Measurements from ENCODE around the gene NUF2. TPM values are rescaled to one million over a fixed set of nuclear protein-coding genes. Genes with fewer than 3 reads are reported as not detected.

The NUF2 gene
- total RNA-seq, 1 donor from 2014 or later = 134 TPM

GRCh38 chr1:163382395-163382794 is 60.6 kb downstream of the NUF2 start:
- no peaks in the 10 kb centered on the region for H3F3A ChIP-seq (ENCODE audit: low read depth)
- no peaks in the 10 kb centered on the region for H3K79me2 ChIP-seq (ENCODE audit: low read depth)
- DNase-seq (ENCODE audit: low spot score) = no peak
- Mint-ChIP-seq H3K36me3 (no peaks in the 10 kb centered on the region), H3K4me3 (no peak overlapping the region), H3K27ac (no peak overlapping the region), H3K4me1 (no peaks in the 10 kb centered on the region), H3K9me3 (no peaks in the 10 kb centered on the region), H3K27me3 (ENCODE audit: insufficient read depth, low read depth) (peaks cover 3% of the 10 kb centered on the region)
- no peak overlapping the region for H2AFZ ChIP-seq (replicated peaks)
- no peaks in the 10 kb centered on the region for H3K27me3 ChIP-seq
- H3K36me3 ChIP-seq = no peaks in the 10 kb centered on the region
- H3K9me3 ChIP-seq (ENCODE audit: low read depth) = no peaks in the 10 kb centered on the region
- no peaks in the 10 kb centered on the region for H4K20me1 ChIP-seq (ENCODE audit: low read depth)
- H3K4me1 ChIP-seq = no peaks in the 10 kb centered on the region
- no peak overlapping the region for H3K9ac ChIP-seq
- TF ChIP-seq EZH2 (IDR thresholded peaks at IDR 0.05) (no peak), EZH2phosphoT487 (IDR thresholded peaks at IDR 0.05) (no peak)
- TF ChIP-seq, protein P1, sequence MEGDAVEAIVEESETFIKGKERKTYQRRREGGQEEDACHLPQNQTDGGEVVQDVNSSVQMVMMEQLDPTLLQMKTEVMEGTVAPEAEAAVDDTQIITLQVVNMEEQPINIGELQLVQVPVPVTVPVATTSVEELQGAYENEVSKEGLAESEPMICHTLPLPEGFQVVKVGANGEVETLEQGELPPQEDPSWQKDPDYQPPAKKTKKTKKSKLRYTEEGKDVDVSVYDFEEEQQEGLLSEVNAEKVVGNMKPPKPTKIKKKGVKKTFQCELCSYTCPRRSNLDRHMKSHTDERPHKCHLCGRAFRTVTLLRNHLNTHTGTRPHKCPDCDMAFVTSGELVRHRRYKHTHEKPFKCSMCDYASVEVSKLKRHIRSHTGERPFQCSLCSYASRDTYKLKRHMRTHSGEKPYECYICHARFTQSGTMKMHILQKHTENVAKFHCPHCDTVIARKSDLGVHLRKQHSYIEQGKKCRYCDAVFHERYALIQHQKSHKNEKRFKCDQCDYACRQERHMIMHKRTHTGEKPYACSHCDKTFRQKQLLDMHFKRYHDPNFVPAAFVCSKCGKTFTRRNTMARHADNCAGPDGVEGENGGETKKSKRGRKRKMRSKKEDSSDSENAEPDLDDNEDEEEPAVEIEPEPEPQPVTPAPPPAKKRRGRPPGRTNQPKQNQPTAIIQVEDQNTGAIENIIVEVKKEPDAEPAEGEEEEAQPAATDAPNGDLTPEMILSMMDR (IDR thresholded peaks at IDR 0.05) = no peak
- no peak overlapping the region for H3K27ac ChIP-seq
- H3K4me3 ChIP-seq = no peak overlapping the region
- no peak overlapping the region for H3K4me2 ChIP-seq

DNA sequence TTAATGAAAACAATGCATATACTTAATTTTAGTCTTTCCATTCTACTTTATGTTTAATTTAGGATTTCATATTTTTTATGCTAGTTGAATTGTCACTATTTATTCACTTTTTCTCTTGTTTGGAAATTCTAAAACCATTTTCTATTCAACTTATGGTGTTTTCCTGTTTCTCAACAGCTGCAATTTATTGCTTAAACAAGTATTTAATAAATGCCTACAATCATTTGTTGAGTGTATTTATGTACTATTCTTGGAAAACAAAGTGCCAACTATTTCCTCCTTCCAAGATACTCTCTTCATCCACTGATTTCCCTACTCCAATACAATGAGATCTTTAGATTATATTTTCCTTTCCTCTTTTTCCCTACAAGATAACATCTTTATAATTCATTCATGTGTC is 65.4 kb downstream of the NUF2 start:
- Histone ChIP-seq H3K4me3 (no peak overlapping the region), H3K4me1 (no peaks in the 10 kb centered on the region), H3F3A (ENCODE audit: low read depth) (no peaks in the 10 kb centered on the region), H3K79me2 (ENCODE audit: low read depth) (no peaks in the 10 kb centered on the region), H3K9me3 (ENCODE audit: low read depth) (no peaks in the 10 kb centered on the region), H2AFZ (replicated peaks) (no peak overlapping the region), H3K9ac (no peak overlapping the region), H3K27me3 (no peaks in the 10 kb centered on the region), H4K20me1 (ENCODE audit: low read depth) (no peaks in the 10 kb centered on the region), H3K27ac (no peak overlapping the region), H3K4me2 (no peak overlapping the region), H3K36me3 (no peaks in the 10 kb centered on the region)
- TF ChIP-seq, protein P1 (IDR thresholded peaks at IDR 0.05) = no peak
- TF ChIP-seq EZH2 (IDR thresholded peaks at IDR 0.05) (no peak), EZH2phosphoT487 (IDR thresholded peaks at IDR 0.05) (no peak)
- Mint-ChIP-seq H3K27ac (no peak overlapping the region), H3K36me3 (no peaks in the 10 kb centered on the region), H3K4me1 (no peaks in the 10 kb centered on the region), H3K4me3 (no peak overlapping the region), H3K9me3 (no peaks in the 10 kb centered on the region), H3K27me3 (ENCODE audit: insufficient read depth, low read depth) (no peaks in the 10 kb centered on the region)
- no peak for DNase-seq (ENCODE audit: low spot score)

DNA sequence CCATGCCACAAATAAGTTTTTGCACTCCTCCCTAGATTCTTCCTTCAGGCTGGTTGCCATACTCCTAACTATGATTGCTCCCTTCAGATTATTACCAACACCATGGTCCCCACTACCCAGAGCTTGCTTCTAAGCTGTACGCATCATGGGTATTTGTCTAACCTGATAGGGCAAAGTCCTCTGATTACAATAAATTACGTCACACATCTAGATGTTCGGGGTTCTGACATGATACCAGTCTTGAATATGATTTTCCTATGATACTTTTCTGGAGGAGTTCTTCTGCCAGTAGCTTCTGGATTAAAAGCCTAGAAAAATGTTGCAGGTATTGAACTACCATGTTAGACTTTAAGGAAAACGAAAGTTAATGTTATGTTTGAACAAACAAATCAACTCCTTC is 67.2 kb downstream of the NUF2 start:
- no peaks in the 10 kb centered on the region for H4K20me1 ChIP-seq (ENCODE audit: low read depth)
- no peaks in the 10 kb centered on the region for H3K36me3 ChIP-seq
- H3K27me3 ChIP-seq = no peaks in the 10 kb centered on the region
- H3K27ac ChIP-seq = no peak overlapping the region
- H3K79me2 ChIP-seq (ENCODE audit: low read depth) = no peaks in the 10 kb centered on the region
- no peak overlapping the region for H3K27ac Mint-ChIP-seq
- H3F3A ChIP-seq (ENCODE audit: low read depth) = no peaks in the 10 kb centered on the region
- H3K27me3 Mint-ChIP-seq (ENCODE audit: insufficient read depth, low read depth) = peaks cover 1% of the 10 kb centered on the region
- H3K4me3 Mint-ChIP-seq = no peak overlapping the region
- H3K9me3 ChIP-seq (ENCODE audit: low read depth) = no peaks in the 10 kb centered on the region
- H3K36me3 Mint-ChIP-seq = no peaks in the 10 kb centered on the region
- DNase-seq (ENCODE audit: low spot score) = no peak
- H3K4me2 ChIP-seq = no peak overlapping the region
- H3K9ac ChIP-seq = no peak overlapping the region
- H3K4me1 Mint-ChIP-seq = no peaks in the 10 kb centered on the region
- no peak overlapping the region for H2AFZ ChIP-seq (replicated peaks)
- no peak for TF ChIP-seq EZH2 (IDR thresholded peaks at IDR 0.05)
- TF ChIP-seq EZH2phosphoT487 (IDR thresholded peaks at IDR 0.05) = no peak
- TF ChIP-seq, protein P1 (IDR thresholded peaks at IDR 0.05) = no peak
- H3K9me3 Mint-ChIP-seq = no peaks in the 10 kb centered on the region
- H3K4me3 ChIP-seq = no peak overlapping the region
- no peaks in the 10 kb centered on the region for H3K4me1 ChIP-seq

Data from neural progenitor cell (in vitro differentiated cells).